Gastroesophageal sphincter (tissue), 3 donors: ENCODE data around the gene RPS6KC1.

Experiments
- CTCF ChIP-seq, 4 experiments: fragments of 200-600 bp in 2 of 4; fragments of 450-650 bp in 2 of 4; sonication (generic) in 1 of 4; IDR thresholded peaks; one replicate each; pipeline ENCODE4 v1.5.1; 2017 to 2019; ENCODE audit warnings: antibody characterized with exemption in 4 of 4, mild to moderate bottlenecking in 2 of 4, moderate library complexity in 2 of 4
- POLR2A ChIP-seq, 2 donors: fragments of 450-650 bp; IDR thresholded peaks; one replicate each; pipeline ENCODE4 v1.6.1; 2017; ENCODE audit warnings: antibody characterized with exemption in 2 of 2, mild to moderate bottlenecking in 2 of 2, moderate library complexity in 1 of 2
- POLR2AphosphoS5 ChIP-seq: sonication (generic); formaldehyde crosslinking; IDR thresholded peaks from one replicate; pipeline ENCODE4 v1.6.1; 2017; ENCODE audit warnings: antibody characterized with exemption

GRCh38 chr1:213176341-213176740 is 125.3 kb downstream of the RPS6KC1 start:
- TF ChIP-seq POLR2AphosphoS5 (no peak), POLR2A (IDR thresholded peaks at IDR 0.05) (no peak), CTCF (IDR thresholded peaks at IDR 0.05) (no peak)
